SU-DHL-6 (cell line): ENCODE measurements around the gene UTP18.
"Not testable (repeated sequence)": the region's sequence is repeated elsewhere in the genome, so short reads cannot be mapped to it uniquely, and the experiment has no call there.

Source experiments
- H2AFZ ChIP-seq: fragments of 200-600 bp; sonication (generic); 2 replicates; pipeline ENCODE4 v1.6.1; 2014; ENCODE audit warnings: low read depth, mild to moderate bottlenecking, moderate library complexity, mixed read lengths, antibody characterized with exemption, low read length; ENCODE audit not compliant: severe bottlenecking
- H3F3A ChIP-seq: fragments of 200-600 bp; shearing (Covaris generic); 2 replicates; pipeline ENCODE4 v1.6.0; 2016; ENCODE audit warnings: antibody characterized with exemption, mild to moderate bottlenecking; ENCODE audit not compliant: insufficient read depth
- H3K27ac ChIP-seq: fragments of 200-600 bp; sonication (generic); 2 replicates; pipeline ENCODE4 v1.5.1; 2016; ENCODE audit warnings: low read depth, mild to moderate bottlenecking, low read length, moderate library complexity, mixed read lengths
- H3K27me3 ChIP-seq: fragments of 200-600 bp; sonication (generic), shearing (Covaris generic); 2 replicates; pipeline ENCODE4 v1.6.0; 2014; ENCODE audit warnings: mild to moderate bottlenecking, low read length
- H3K36me3 ChIP-seq: fragments of 200-600 bp; sonication (generic); 2 replicates; pipeline ENCODE4 v1.6.1; 2014; ENCODE audit warnings: mild to moderate bottlenecking, low read length, mixed read lengths
- H3K4me2 ChIP-seq: fragments of 300-600, 200-600 bp; shearing (Covaris generic), sonication (generic); 2 replicates; pipeline ENCODE4 v1.6.0; 2014; ENCODE audit warnings: low read length, low read depth, mild to moderate bottlenecking; ENCODE audit not compliant: poor library complexity, severe bottlenecking
- H3K4me3 ChIP-seq: fragments of 200-600 bp; sonication (generic); 2 replicates; pipeline ENCODE4 v1.5.1; 2014; ENCODE audit warnings: antibody characterized with exemption, low read length, mild to moderate bottlenecking, mixed read lengths; ENCODE audit not compliant: insufficient read depth, poor library complexity, severe bottlenecking
- H3K79me2 ChIP-seq: fragments of 200-600 bp; sonication (generic); 2 replicates; pipeline ENCODE4 v1.6.1; 2014; ENCODE audit warnings: mild to moderate bottlenecking, low read length, moderate library complexity; ENCODE audit not compliant: insufficient read depth
- H3K9ac ChIP-seq: fragments of 200-600 bp; sonication (generic); 2 replicates; pipeline ENCODE4 v1.7.0; 2014; ENCODE audit warnings: mild to moderate bottlenecking, low read length
- H3K9me2 ChIP-seq: fragments of 200-600 bp; sonication (generic); replicated peaks from 2 replicates; pipeline ENCODE4 v1.6.1; 2014; ENCODE audit warnings: low read length; ENCODE audit not compliant: insufficient read depth
- H3K9me3 ChIP-seq: fragments of 200-600 bp; sonication (generic); 2 replicates; pipeline ENCODE4 v1.6.1; 2014; ENCODE audit warnings: low read length, mixed read lengths; ENCODE audit not compliant: insufficient read depth
- H4K20me1 ChIP-seq: fragments of 200-600 bp; sonication (generic); 2 replicates; pipeline ENCODE4 v1.6.1; 2014; ENCODE audit warnings: low read depth, mild to moderate bottlenecking, antibody characterized with exemption, low read length, moderate library complexity, mixed read lengths
- CTCF ChIP-seq: fragments of 200-600 bp; sonication (generic); IDR thresholded peaks from one replicate; pipeline ENCODE4 v1.5.1; 2017; ENCODE audit warnings: antibody characterized with exemption, mild to moderate bottlenecking, low read length, moderate library complexity; ENCODE audit not compliant: insufficient read depth, poor library complexity, severe bottlenecking
- EZH2phosphoT487 ChIP-seq: fragments of 200-600 bp; sonication (generic), shearing (Covaris generic); conservative IDR thresholded peaks from 2 replicates; pipeline ENCODE4 v1.6.1; 2018; ENCODE audit warnings: mild to moderate bottlenecking, antibody characterized with exemption, low read length, moderate library complexity, mixed read lengths

Gene UTP18

GRCh38 chr17:51299859-51300258 is 39.5 kb downstream of the UTP18 start:
- no peaks in the 10 kb centered on the region for H3K79me2 ChIP-seq
- no peaks in the 10 kb centered on the region for H3K9me3 ChIP-seq
- no peak overlapping the region for H3K4me2 ChIP-seq
- no peak overlapping the region for H2AFZ ChIP-seq
- H3K9ac ChIP-seq = no peak overlapping the region
- no peaks in the 10 kb centered on the region for H3K36me3 ChIP-seq
- H3K27me3 ChIP-seq = no peaks in the 10 kb centered on the region
- no peak overlapping the region for H3K4me3 ChIP-seq
- H3K9me2 ChIP-seq = no peaks in the 10 kb centered on the region
- H3F3A ChIP-seq = no peaks in the 10 kb centered on the region
- no peak overlapping the region for H3K27ac ChIP-seq
- H4K20me1 ChIP-seq = no peaks in the 10 kb centered on the region
- TF ChIP-seq EZH2phosphoT487 (no peak), CTCF (no peak)

GRCh38 chr17:51305182-51305581 is 44.8 kb downstream of the UTP18 start:
- no peak overlapping the region for H3K4me3 ChIP-seq
- no peaks in the 10 kb centered on the region for H3F3A ChIP-seq
- no peaks in the 10 kb centered on the region for H3K9me2 ChIP-seq
- no peak overlapping the region for H3K27ac ChIP-seq
- H3K9ac ChIP-seq = no peak overlapping the region
- no peaks in the 10 kb centered on the region for H3K27me3 ChIP-seq
- no peaks in the 10 kb centered on the region for H4K20me1 ChIP-seq
- no peak overlapping the region for H3K4me2 ChIP-seq
- H3K9me3 ChIP-seq = no peaks in the 10 kb centered on the region
- H3K79me2 ChIP-seq = no peaks in the 10 kb centered on the region
- H2AFZ ChIP-seq = no peak overlapping the region
- TF ChIP-seq CTCF = no peak
- no peak for TF ChIP-seq EZH2phosphoT487
- H3K36me3 ChIP-seq = no peaks in the 10 kb centered on the region

GRCh38 chr17:51312003-51312402 is 51.7 kb downstream of the UTP18 start:
- H3K9ac ChIP-seq, H2AFZ ChIP-seq, H3K4me2 ChIP-seq, H4K20me1 ChIP-seq, H3K36me3 ChIP-seq, H3F3A ChIP-seq, H3K9me3 ChIP-seq, H3K27ac ChIP-seq, H3K79me2 ChIP-seq, H3K4me3 ChIP-seq, H3K9me2 ChIP-seq, H3K27me3 ChIP-seq: not testable (repeated sequence)

GRCh38 chr17:51319186-51319585 is 58.8 kb downstream of the UTP18 start:
- no peaks in the 10 kb centered on the region for H3K79me2 ChIP-seq
- no peak overlapping the region for H3K9ac ChIP-seq
- H3K4me3 ChIP-seq = no peak overlapping the region
- H4K20me1 ChIP-seq = no peaks in the 10 kb centered on the region
- TF ChIP-seq CTCF = no peak
- TF ChIP-seq EZH2phosphoT487 = no peak
- H3K27ac ChIP-seq = no peak overlapping the region
- no peaks in the 10 kb centered on the region for H3K9me2 ChIP-seq
- no peaks in the 10 kb centered on the region for H3F3A ChIP-seq
- no peak overlapping the region for H3K4me2 ChIP-seq
- H3K9me3 ChIP-seq = peaks cover 14% of the 10 kb centered on the region; the same call in 1 of the 2 replicates
- H3K27me3 ChIP-seq = no peaks in the 10 kb centered on the region
- H3K36me3 ChIP-seq = no peaks in the 10 kb centered on the region
- no peak overlapping the region for H2AFZ ChIP-seq
